HG02610 (cell line): ENCODE data around the gene DAP.
"Not testable (repeated sequence)": the region's sequence is repeated elsewhere in the genome, so short reads cannot be mapped to it uniquely, and the experiment has no call there.

Experiments used
- ATAC-seq: cut with Tn5 transposase; IDR thresholded peaks from one replicate; pipeline ENCODE4 v1.9.1; 2021; ENCODE audit warnings: mild to moderate bottlenecking, moderate library complexity; ENCODE audit not compliant: unreplicated experiment

The DAP gene

GRCh38 chr5:10761185-10761932, at the start of gene DAP:
TSS of gene DAP (minus strand) at chr5:10761234. CDS start at chr5:10761068, 166 bp downstream.
- peak; percentile 86 for ATAC-seq

GRCh38 chr5:10808347-10809226, 47.6 kb upstream of the DAP start:
- no peak for ATAC-seq

- ATAC-seq: no peak
Observed at GRCh38 chr5:10801931-10802666, 41.1 kb upstream of the DAP start.

- ATAC-seq: no peak
Observed at GRCh38 chr5:10800852-10801251, 39.8 kb upstream of the DAP start.

- no peak for ATAC-seq
Observed at GRCh38 chr5:10797261-10797660, 36.2 kb upstream of the DAP start.

GRCh38 chr5:10793785-10794184, 32.8 kb upstream of the DAP start:
- ATAC-seq: no peak

GRCh38 chr5:10792336-10792735, 31.3 kb upstream of the DAP start:
- no peak for ATAC-seq

- ATAC-seq: no peak
Observed at GRCh38 chr5:10789726-10790125, 28.7 kb upstream of the DAP start.

GRCh38 chr5:10789021-10789420, 28.0 kb upstream of the DAP start:
- no peak for ATAC-seq

- ATAC-seq: no peak
Observed at GRCh38 chr5:10788358-10788757, 27.3 kb upstream of the DAP start.

- no peak for ATAC-seq
Observed at GRCh38 chr5:10786835-10787234, 25.8 kb upstream of the DAP start.

- not testable (repeated sequence) for ATAC-seq
Observed at GRCh38 chr5:10780208-10780607, 19.2 kb upstream of the DAP start.

- ATAC-seq: no peak
Observed at GRCh38 chr5:10779592-10779991, 18.6 kb upstream of the DAP start.

GRCh38 chr5:10778179-10778910, 17.3 kb upstream of the DAP start:
- ATAC-seq: no peak

GRCh38 chr5:10775646-10776045, 14.6 kb upstream of the DAP start:
- no peak for ATAC-seq

GRCh38 chr5:10772901-10773585, 12.0 kb upstream of the DAP start:
- ATAC-seq: no peak

GRCh38 chr5:10768328-10768899, 7.4 kb upstream of the DAP start:
- ATAC-seq: no peak

GRCh38 chr5:10762776-10763500, 1.9 kb upstream of the DAP start:
- ATAC-seq: no peak
